Fibroblast of lung (primary cell): ENCODE measurements around the gene CLEC16A.

Experiments
- CTCF ChIP-seq, 2 donors: IDR thresholded peaks in 1 of 2; conservative IDR thresholded peaks in 1 of 2; 1 replicate in 1 of 2; 2 replicates in 1 of 2; pipeline ENCODE4 v1.5.1; 2011 to 2012; ENCODE audit warnings: low read length in 2 of 2, control low read depth in 1 of 2, inconsistent platforms in 1 of 2, low read depth in 1 of 2, mild to moderate bottlenecking in 1 of 2
- EZH2 ChIP-seq: IDR thresholded peaks from 2 replicates; pipeline ENCODE4 v1.5.1; 2012; ENCODE audit warnings: low read length, control low read depth, mild to moderate bottlenecking; ENCODE audit errors: missing control alignments

GRCh38 chr16:10951026-10951425 lies 6.7 kb downstream of the CLEC16A start:
- TF ChIP-seq CTCF (conservative IDR thresholded peaks at IDR 0.05 in 1 of 2, IDR thresholded peaks at IDR 0.05 in 1 of 2; ENCODE audit: low read depth in 1 of 2, low read length in 2 of 2) (no peak), EZH2 (no peak)
